HG03280 (cell line): ENCODE measurements around the gene PRKCQ.
"Not testable (repeated sequence)": the region's sequence is repeated elsewhere in the genome, so short reads cannot be mapped to it uniquely, and the experiment has no call there.

ENCODE experiments used
- ATAC-seq: cut with Tn5 transposase; IDR thresholded peaks from one replicate; pipeline ENCODE4 v1.9.1; 2021; ENCODE audit warnings: mild to moderate bottlenecking, moderate library complexity; ENCODE audit not compliant: unreplicated experiment

The PRKCQ gene

DNA sequence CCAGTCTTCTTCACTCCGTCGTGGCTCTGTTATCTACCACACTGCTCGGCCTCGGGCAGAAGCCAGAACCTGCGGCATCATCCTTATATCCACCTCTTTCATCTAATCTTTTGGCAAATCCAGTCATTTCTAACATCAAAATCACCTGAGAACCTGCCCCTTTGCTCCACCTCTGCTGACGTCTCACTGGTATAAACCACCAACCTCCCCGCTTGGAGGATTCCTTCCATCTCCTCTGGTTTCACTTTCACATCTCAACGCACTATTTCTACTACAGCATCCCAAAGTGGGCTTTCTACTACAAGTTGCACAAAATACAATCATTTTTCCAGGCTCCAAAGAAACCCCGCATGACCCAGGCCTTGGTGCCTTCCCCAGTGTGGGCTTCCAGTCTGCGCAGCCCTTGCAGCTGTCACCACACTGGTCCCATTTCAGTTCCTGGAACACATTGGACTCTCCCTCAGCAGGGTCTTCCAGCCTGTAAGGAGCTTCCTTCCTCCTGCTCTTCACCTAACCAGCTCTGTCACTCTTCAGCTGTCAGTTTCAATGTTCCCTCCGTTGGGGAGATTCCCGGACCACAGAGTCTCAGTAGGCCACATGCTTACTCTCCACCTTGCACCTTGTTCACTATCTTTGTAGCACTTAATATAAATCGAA is 85.0 kb downstream of the PRKCQ start:
- no peak for ATAC-seq

DNA sequence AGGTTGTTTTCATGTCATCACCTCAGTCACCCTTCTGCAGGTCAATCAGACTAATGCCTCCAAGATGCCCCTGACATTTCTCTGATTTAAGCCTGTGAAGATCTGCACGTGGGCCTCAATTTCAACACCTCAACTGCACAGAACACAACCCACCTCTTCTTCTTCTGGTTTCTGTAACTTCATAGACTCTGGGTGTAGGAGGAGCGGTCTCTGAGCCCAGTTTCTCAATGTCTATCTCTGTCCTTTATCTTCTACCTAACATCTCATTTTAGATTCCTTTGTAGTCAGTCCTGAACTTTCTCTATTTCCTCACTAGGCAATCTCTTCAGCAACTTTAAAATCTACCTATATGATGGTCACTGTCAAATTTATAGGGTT is 85.6 kb downstream of the PRKCQ start:
- no peak for ATAC-seq

- no peak for ATAC-seq
Observed at GRCh38 chr10:6493521-6494441, 86.3 kb downstream of the PRKCQ start.

- no peak for ATAC-seq
Observed at GRCh38 chr10:6492896-6493295, 87.2 kb downstream of the PRKCQ start.

- no peak for ATAC-seq
Observed at GRCh38 chr10:6491841-6492609, 88.1 kb downstream of the PRKCQ start.

GRCh38 chr10:6490614-6491013 is 89.5 kb downstream of the PRKCQ start:
- no peak for ATAC-seq

- ATAC-seq: no peak
Observed at GRCh38 chr10:6487920-6488319, 92.2 kb downstream of the PRKCQ start.

DNA sequence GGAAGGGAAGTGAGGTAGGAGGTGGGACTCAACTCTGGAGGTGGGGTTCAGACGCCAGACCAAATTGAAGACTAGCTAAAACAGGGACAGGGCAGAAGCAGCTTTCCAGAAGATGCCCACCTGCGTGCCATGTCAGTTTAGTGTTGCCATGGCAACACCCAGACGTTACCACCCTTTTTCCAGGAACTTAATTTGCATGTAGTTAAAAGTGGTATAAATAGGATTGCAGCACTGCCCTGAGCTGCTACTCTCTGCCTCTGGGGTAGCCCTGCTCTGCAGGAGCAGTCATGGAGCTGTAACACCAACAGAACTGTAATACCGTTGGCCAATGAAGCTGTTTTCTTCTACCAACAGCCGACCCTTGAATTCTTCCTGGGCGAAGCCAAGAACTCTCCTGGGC is 93.8 kb downstream of the PRKCQ start:
- ATAC-seq: no peak

DNA sequence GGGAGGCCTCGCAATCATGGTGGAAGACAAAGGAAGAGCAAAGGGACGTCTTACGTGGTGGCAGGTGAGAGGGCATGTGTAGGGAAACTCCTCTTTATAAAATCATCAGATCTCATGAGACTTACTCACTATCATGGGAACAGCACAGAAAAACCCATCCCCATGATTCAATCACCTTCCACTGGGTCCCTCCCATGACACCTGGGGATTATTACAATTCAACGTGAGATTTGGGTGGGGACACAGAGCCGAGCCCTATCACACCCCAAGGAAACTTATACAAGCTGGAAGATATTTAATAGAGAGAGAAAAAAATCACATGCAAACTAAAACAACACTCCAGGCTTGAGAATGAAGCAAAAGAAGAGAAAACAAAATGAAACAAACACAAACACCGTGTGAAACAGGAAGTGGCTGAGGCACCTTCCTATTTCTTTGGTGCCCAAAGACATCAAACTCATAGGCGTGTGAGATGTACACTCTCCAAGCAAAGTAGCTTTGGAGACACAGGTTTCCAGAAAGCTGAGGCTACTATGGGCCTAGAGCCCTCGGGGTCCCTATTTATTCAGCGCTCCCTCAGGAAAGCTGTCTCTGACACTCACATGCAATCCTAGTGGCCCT is 97.2 kb downstream of the PRKCQ start:
- no peak for ATAC-seq

DNA sequence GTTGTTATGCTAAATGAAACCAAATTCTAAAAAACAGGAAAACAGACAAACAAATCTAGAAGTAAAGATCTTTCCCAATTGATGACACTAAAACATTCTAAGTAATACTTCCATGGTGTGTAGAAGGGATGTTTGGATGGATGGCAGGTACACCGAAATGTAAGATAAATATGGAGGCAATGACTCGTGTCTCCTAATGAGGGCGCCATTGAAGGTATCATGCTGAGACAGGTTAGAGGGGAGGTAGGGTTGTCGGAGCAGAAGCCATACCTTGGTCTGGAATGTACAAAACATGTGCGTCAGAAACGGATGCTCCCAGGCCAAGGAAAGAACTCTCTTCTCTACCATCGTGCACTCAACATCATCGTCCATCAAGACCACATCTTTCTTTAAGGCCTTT is 101.4 kb downstream of the PRKCQ start:
- ATAC-seq: no peak

- ATAC-seq: no peak
Observed at GRCh38 chr10:6476989-6477388, 103.1 kb downstream of the PRKCQ start.

- ATAC-seq: no peak
Observed at GRCh38 chr10:6474871-6475270, 105.2 kb downstream of the PRKCQ start.

- peak; percentile 50 for ATAC-seq
Observed at GRCh38 chr10:6473901-6474370, 106.1 kb downstream of the PRKCQ start.

DNA sequence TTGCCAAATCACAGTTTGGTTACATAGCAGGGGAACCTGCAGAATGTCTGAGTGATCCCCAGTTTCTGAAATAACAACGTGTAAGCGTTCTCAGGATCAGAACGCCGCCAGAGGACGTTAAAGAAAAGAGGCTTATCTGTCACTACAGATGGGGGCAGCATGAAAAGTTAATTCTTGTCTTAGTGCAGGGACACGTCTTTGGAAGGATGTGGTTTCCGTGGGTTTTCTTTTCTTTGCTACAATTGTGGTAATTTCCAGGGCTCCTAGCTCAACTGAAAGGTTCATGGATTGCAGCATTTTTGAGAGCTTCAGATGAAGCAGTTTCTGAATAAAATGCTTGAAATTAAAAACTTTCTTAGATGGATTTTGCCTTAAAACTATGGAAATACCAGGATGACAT is 106.6 kb downstream of the PRKCQ start:
- ATAC-seq: no peak

DNA sequence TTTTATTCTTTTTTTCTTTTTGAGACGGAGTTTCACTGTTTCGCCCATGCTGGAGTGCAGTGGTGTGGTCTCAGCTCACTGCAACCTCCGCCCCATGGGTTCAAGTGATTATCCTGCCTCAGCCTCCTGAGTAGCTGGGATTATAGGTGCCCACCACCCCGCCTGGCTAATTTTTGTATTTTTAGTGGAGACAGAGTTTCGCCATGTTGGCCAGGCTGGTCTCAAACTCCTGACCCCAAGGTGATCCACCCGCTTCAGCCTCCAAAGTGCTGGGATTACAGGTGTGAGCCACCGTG is 107.4 kb downstream of the PRKCQ start:
- ATAC-seq: not testable (repeated sequence)

DNA sequence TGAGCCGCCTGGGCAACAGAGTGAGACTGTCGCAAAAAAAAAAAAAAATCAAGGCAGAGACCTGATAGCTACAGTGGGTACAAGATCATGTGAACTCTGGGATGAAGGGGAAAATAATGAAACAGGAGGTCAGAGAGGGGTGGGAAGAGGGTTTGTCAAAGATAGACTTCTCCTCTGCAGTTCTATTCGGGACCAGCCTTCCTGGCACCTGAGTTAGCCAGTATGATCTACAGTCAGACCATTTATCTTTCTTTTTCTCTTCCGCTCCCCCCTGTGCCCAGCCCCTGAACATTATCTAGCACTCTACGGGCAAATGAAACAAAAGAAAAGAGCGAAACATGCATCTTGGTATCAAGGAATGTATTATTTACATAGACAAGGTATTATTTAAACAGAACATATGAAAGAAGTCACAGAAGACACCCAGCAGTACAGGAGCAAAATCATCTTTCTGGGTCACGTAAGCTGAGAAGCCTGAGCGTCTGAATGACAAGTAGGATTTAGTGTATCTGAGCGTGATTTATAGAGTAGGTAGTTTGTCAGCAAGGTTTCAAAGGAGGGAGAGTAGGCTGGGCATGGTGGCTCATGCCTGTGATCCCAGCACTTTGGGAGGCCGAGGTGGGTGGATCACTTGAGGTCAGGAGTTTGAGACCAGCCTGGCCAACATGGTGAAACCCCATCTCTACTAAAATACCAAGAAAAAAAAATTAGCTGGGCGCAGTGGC is 109.0 kb downstream of the PRKCQ start:
- ATAC-seq: no peak

DNA sequence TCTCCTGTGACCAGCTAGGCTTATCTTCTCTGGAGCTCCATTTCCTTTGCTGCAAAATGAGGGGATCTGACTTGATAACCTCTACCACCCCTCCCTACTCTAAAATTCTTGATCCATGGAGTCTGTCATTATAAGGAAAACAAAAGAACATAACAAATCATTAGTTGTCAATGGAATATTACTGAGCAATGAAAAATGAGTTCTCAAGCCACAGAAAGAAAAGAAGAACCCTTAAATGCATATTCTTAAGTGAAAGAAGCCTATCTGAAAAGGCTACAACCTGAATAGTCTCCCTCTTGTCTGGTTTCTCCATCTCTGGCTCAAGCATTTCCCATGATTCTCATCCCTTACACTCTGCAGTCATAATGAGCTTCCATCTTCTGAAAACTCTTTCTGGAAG is 110.4 kb downstream of the PRKCQ start:
- ATAC-seq: no peak

DNA sequence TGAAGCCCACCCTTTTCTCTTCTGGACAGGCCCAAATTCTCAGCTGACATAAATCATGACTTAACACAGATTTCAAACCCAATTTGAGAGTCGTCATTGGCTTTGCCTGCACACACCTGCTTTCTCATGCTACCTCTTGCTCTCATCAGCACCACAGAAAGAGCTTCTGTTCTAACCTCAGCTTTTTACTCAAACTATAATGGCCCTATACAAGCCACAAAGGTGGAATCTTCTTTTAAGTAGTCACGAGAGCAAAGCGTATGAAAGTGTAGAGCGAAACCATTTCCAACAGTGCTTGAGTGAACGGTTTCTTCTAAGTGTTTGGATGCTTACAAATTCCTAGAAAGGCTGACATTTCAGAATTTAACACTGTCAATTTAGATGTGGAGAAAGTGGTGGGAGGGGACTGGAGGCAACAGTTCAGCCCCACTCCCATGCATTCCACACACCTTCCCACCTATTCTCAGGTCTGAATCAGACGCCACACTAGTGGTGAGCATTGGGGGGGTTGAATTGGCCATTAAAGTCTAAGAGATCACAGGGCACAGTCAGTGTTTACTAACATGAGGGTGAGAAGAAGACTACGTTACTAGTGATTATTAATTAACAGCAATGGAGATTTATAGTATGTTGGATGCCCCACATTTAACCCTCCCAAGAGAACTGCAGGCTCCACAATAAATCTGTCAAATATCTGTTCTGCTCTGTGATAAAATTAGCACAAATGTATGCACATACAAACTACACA is 114.0 kb downstream of the PRKCQ start:
- no peak for ATAC-seq

- no peak for ATAC-seq
Observed at GRCh38 chr10:6465437-6465836, 114.6 kb downstream of the PRKCQ start.

DNA sequence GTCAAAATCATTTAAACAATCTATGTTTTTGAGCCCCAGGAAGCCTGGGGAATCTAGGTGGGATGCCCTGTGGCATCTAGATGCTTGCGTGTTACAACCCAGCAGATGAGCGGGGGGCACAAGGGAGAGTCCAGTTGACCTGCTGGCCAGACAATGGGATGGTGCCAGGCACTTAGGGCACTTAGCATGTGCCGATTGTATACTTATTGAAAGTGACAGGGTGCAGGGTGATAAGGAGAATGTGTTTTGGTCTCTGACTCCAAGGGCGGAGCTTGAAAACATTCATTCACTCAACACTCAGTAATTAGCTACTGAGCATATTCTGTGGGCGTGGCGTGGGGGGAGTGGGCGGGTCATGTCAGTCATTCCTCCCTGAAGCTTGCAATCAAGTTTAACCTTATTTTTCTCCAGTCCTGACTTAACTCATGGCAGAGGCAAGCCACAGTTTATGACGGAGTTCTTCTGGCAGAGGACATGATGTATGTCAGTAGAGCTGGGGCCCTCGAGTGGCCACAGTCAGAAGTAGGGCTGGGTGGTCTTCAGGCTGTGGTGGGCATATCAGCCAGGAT is 115.1 kb downstream of the PRKCQ start:
- no peak for ATAC-seq
